SU-DHL-6 (cell line): ENCODE results near the gene SHROOM2.

Experiments
- H2AFZ ChIP-seq: fragments of 200-600 bp; sonication (generic); 2 replicates; pipeline ENCODE4 v1.6.1; 2014; ENCODE audit warnings: low read depth, mild to moderate bottlenecking, moderate library complexity, mixed read lengths, antibody characterized with exemption, low read length; ENCODE audit not compliant: severe bottlenecking
- H3F3A ChIP-seq: fragments of 200-600 bp; shearing (Covaris generic); 2 replicates; pipeline ENCODE4 v1.6.0; 2016; ENCODE audit warnings: antibody characterized with exemption, mild to moderate bottlenecking; ENCODE audit not compliant: insufficient read depth
- H3K27ac ChIP-seq: fragments of 200-600 bp; sonication (generic); 2 replicates; pipeline ENCODE4 v1.5.1; 2016; ENCODE audit warnings: low read depth, mild to moderate bottlenecking, low read length, moderate library complexity, mixed read lengths
- H3K27me3 ChIP-seq: fragments of 200-600 bp; sonication (generic), shearing (Covaris generic); 2 replicates; pipeline ENCODE4 v1.6.0; 2014; ENCODE audit warnings: mild to moderate bottlenecking, low read length
- H3K36me3 ChIP-seq: fragments of 200-600 bp; sonication (generic); 2 replicates; pipeline ENCODE4 v1.6.1; 2014; ENCODE audit warnings: mild to moderate bottlenecking, low read length, mixed read lengths
- H3K4me2 ChIP-seq: fragments of 300-600, 200-600 bp; shearing (Covaris generic), sonication (generic); 2 replicates; pipeline ENCODE4 v1.6.0; 2014; ENCODE audit warnings: low read length, low read depth, mild to moderate bottlenecking; ENCODE audit not compliant: poor library complexity, severe bottlenecking
- H3K4me3 ChIP-seq: fragments of 200-600 bp; sonication (generic); 2 replicates; pipeline ENCODE4 v1.5.1; 2014; ENCODE audit warnings: antibody characterized with exemption, low read length, mild to moderate bottlenecking, mixed read lengths; ENCODE audit not compliant: insufficient read depth, poor library complexity, severe bottlenecking
- H3K79me2 ChIP-seq: fragments of 200-600 bp; sonication (generic); 2 replicates; pipeline ENCODE4 v1.6.1; 2014; ENCODE audit warnings: mild to moderate bottlenecking, low read length, moderate library complexity; ENCODE audit not compliant: insufficient read depth
- H3K9ac ChIP-seq: fragments of 200-600 bp; sonication (generic); 2 replicates; pipeline ENCODE4 v1.7.0; 2014; ENCODE audit warnings: mild to moderate bottlenecking, low read length
- H3K9me2 ChIP-seq: fragments of 200-600 bp; sonication (generic); replicated peaks from 2 replicates; pipeline ENCODE4 v1.6.1; 2014; ENCODE audit warnings: low read length; ENCODE audit not compliant: insufficient read depth
- H3K9me3 ChIP-seq: fragments of 200-600 bp; sonication (generic); 2 replicates; pipeline ENCODE4 v1.6.1; 2014; ENCODE audit warnings: low read length, mixed read lengths; ENCODE audit not compliant: insufficient read depth
- H4K20me1 ChIP-seq: fragments of 200-600 bp; sonication (generic); 2 replicates; pipeline ENCODE4 v1.6.1; 2014; ENCODE audit warnings: low read depth, mild to moderate bottlenecking, antibody characterized with exemption, low read length, moderate library complexity, mixed read lengths
- EZH2phosphoT487 ChIP-seq: fragments of 200-600 bp; sonication (generic), shearing (Covaris generic); conservative IDR thresholded peaks from 2 replicates; pipeline ENCODE4 v1.6.1; 2018; ENCODE audit warnings: mild to moderate bottlenecking, antibody characterized with exemption, low read length, moderate library complexity, mixed read lengths
- TF ChIP-seq, protein P1 (sequence below): fragments of 200-600 bp; sonication (generic); IDR thresholded peaks from one replicate; pipeline ENCODE4 v1.5.1; 2017; ENCODE audit warnings: antibody characterized with exemption, mild to moderate bottlenecking, low read length, moderate library complexity; ENCODE audit not compliant: insufficient read depth, poor library complexity, severe bottlenecking

The SHROOM2 gene

DNA sequence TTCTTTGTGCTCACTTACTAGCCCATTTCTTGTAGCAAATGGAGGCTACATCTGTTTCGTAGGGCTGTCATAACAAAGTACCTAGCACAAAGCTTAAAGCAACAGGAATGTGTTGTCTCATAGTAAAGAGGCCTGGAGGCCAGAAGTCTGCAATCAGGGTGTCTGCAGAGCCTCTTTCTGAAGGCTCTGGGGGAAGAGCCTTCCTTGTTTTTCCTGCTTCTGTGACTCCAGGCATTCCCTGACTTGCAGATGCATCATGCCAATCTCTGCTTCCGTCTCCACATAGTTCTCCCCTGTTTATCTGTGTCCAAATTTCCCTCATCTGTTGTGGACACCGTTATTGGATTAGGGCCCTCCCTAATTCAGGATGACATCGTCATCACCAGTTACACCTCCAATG lies 67.1 kb downstream of the SHROOM2 start:
- Histone ChIP-seq H3F3A (no peaks in the 10 kb centered on the region), H3K9ac (no peak overlapping the region), H3K36me3 (no peaks in the 10 kb centered on the region), H3K79me2 (no peaks in the 10 kb centered on the region), H3K4me3 (no peak overlapping the region), H3K27me3 (no peaks in the 10 kb centered on the region), H3K9me2 (no peaks in the 10 kb centered on the region), H3K9me3 (no peaks in the 10 kb centered on the region), H3K4me2 (no peak overlapping the region), H3K27ac (no peak overlapping the region), H4K20me1 (no peaks in the 10 kb centered on the region), H2AFZ (no peak overlapping the region)
- TF ChIP-seq, protein P1, sequence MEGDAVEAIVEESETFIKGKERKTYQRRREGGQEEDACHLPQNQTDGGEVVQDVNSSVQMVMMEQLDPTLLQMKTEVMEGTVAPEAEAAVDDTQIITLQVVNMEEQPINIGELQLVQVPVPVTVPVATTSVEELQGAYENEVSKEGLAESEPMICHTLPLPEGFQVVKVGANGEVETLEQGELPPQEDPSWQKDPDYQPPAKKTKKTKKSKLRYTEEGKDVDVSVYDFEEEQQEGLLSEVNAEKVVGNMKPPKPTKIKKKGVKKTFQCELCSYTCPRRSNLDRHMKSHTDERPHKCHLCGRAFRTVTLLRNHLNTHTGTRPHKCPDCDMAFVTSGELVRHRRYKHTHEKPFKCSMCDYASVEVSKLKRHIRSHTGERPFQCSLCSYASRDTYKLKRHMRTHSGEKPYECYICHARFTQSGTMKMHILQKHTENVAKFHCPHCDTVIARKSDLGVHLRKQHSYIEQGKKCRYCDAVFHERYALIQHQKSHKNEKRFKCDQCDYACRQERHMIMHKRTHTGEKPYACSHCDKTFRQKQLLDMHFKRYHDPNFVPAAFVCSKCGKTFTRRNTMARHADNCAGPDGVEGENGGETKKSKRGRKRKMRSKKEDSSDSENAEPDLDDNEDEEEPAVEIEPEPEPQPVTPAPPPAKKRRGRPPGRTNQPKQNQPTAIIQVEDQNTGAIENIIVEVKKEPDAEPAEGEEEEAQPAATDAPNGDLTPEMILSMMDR, result no peak
- TF ChIP-seq EZH2phosphoT487, result no peak

DNA sequence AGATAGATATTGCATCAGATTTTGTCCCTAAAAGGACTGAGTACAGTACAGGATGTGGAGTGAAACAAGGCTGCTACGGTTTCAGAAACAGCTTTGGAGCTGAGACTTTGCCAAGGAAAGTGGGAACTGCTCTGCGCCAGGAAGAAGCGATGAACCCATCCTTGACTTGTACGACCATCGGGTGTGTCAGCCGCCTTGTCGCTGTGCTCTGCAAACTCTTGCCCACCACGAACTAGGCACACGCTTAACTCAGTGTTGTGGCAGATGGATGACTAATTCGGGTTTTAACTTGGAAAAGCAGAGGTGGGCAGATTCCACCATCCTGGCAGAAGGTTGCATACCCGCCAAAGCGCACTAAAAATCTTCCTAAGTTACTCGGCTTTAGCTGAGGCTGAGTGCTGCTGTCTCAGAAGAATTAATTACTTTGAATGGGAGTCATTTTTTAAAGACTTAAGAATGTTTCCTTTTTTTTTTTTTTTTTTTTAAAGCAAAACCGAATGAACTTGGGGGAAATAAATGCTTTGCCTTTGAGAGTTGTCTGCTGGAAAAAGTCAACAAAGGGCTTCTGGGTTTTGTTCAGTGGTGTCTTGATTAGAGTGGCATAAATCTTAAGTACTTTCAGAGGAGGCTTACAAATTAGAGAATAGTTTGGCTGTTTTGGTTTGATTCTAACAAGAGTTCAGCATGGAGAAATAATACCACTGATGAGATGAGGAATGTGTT lies 69.5 kb downstream of the SHROOM2 start:
- H3K79me2 ChIP-seq, result no peaks in the 10 kb centered on the region
- no peaks in the 10 kb centered on the region for H3K9me2 ChIP-seq
- H3K9ac ChIP-seq, result no peak overlapping the region
- no peak overlapping the region for H2AFZ ChIP-seq
- H3K27me3 ChIP-seq, result no peaks in the 10 kb centered on the region
- no peaks in the 10 kb centered on the region for H3F3A ChIP-seq
- H3K9me3 ChIP-seq, result no peaks in the 10 kb centered on the region
- no peak overlapping the region for H3K4me2 ChIP-seq
- no peak overlapping the region for H3K4me3 ChIP-seq
- H4K20me1 ChIP-seq, result no peaks in the 10 kb centered on the region
- no peak overlapping the region for H3K27ac ChIP-seq
- TF ChIP-seq EZH2phosphoT487, result no peak
- TF ChIP-seq, protein P1, result no peak
- H3K36me3 ChIP-seq, result no peaks in the 10 kb centered on the region

DNA sequence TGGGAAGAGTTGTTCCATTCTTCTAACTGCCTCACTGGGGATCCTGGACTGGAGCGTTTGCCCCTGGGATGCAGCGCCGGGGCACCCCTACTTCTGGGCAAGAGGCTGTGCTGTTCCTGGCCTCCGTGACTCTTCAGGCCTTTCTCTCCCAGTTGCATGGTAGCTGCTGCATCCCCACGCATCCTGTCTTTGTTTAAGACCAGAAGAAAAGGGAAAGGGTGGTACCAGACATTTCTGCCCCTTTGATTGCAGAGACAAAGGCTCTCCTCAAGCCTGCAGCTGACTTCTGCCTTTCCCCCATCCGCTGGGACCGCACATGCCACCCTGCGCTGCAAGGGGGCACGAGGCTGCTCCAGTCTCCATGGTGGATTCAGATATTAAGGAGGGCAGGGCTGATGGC lies 70.4 kb downstream of the SHROOM2 start:
- TF ChIP-seq EZH2phosphoT487, result no peak
- TF ChIP-seq, protein P1, result no peak
- H3K27ac ChIP-seq, result no peak overlapping the region
- no peaks in the 10 kb centered on the region for H3F3A ChIP-seq
- H2AFZ ChIP-seq, result no peak overlapping the region
- no peaks in the 10 kb centered on the region for H3K79me2 ChIP-seq
- no peak overlapping the region for H3K4me3 ChIP-seq
- H3K9ac ChIP-seq, result no peak overlapping the region
- no peaks in the 10 kb centered on the region for H3K9me2 ChIP-seq
- no peaks in the 10 kb centered on the region for H3K9me3 ChIP-seq
- H4K20me1 ChIP-seq, result no peaks in the 10 kb centered on the region
- no peaks in the 10 kb centered on the region for H3K36me3 ChIP-seq
- no peaks in the 10 kb centered on the region for H3K27me3 ChIP-seq
- no peak overlapping the region for H3K4me2 ChIP-seq
